ENCODE results near the gene PPP1R1A.

GRCh38 chr12:54586620-54587019, 1.8 kb downstream of the PPP1R1A start:
- TF ChIP-seq CTCF (IDR thresholded peaks at IDR 0.05) (no peak), POLR2A (IDR thresholded peaks at IDR 0.05) (no peak)
